HG02759 (cell line): ENCODE data around the gene ZNF574.
"Not testable (repeated sequence)": the region's sequence is repeated elsewhere in the genome, so short reads cannot be mapped to it uniquely, and the experiment has no call there.

Experiments used
- ATAC-seq: cut with Tn5 transposase; IDR thresholded peaks from one replicate; pipeline ENCODE4 v1.9.1; 2021; ENCODE audit warnings: mild to moderate bottlenecking, moderate library complexity; ENCODE audit not compliant: unreplicated experiment

ZNF574 gene

GRCh38 chr19:42075616-42076379 lies at the start of gene ZNF574:
Gene ZNF574, plus strand, starts transcription at chr19:42076166. Its CDS starts 2,441 bp downstream, at chr19:42078607.
- ATAC-seq = peak; percentile 93

GRCh38 chr19:42028304-42029216 lies 47.4 kb upstream of the ZNF574 start:
- no peak for ATAC-seq

GRCh38 chr19:42030645-42031440 lies 45.1 kb upstream of the ZNF574 start:
- ATAC-seq = no peak

- no peak for ATAC-seq
Observed at GRCh38 chr19:42032431-42032830, 43.5 kb upstream of the ZNF574 start.

GRCh38 chr19:42033413-42033812 lies 42.6 kb upstream of the ZNF574 start:
- ATAC-seq = no peak

- ATAC-seq = not testable (repeated sequence)
Observed at GRCh38 chr19:42034640-42035391, 41.1 kb upstream of the ZNF574 start.

GRCh38 chr19:42037649-42038048 lies 38.3 kb upstream of the ZNF574 start:
- no peak for ATAC-seq

GRCh38 chr19:42038666-42039065 lies 37.3 kb upstream of the ZNF574 start:
- no peak for ATAC-seq

GRCh38 chr19:42040031-42040430 lies 35.9 kb upstream of the ZNF574 start:
- ATAC-seq = no peak

- ATAC-seq = not testable (repeated sequence)
Observed at GRCh38 chr19:42040491-42040890, 35.5 kb upstream of the ZNF574 start.

- ATAC-seq = no peak
Observed at GRCh38 chr19:42042455-42043170, 33.4 kb upstream of the ZNF574 start.

- ATAC-seq = no peak
Observed at GRCh38 chr19:42045575-42045974, 30.4 kb upstream of the ZNF574 start.

- ATAC-seq = no peak
Observed at GRCh38 chr19:42048992-42049391, 27.0 kb upstream of the ZNF574 start.

GRCh38 chr19:42051166-42052115 lies 24.5 kb upstream of the ZNF574 start:
- ATAC-seq = no peak

GRCh38 chr19:42052241-42052863 lies 23.6 kb upstream of the ZNF574 start:
- ATAC-seq = no peak

GRCh38 chr19:42053037-42053935 lies 22.7 kb upstream of the ZNF574 start:
- no peak for ATAC-seq

GRCh38 chr19:42054205-42054604 lies 21.8 kb upstream of the ZNF574 start:
- ATAC-seq = no peak
